ENCODE data around the gene BRWD1.

The BRWD1 gene

GRCh38 chr21:39317134-39318090, 4.0 kb upstream of the BRWD1 start:
- Histone ChIP-seq H3K27ac (ENCODE audit: low read depth, low read length) (no peak overlapping the region), H3K27me3 (ENCODE audit: control insufficient read depth in 5 of 5, insufficient read depth in 4 of 5, low read length in 5 of 5) (no peaks in the 10 kb centered on the region), H3K9me3 (ENCODE audit: control insufficient read depth in 5 of 5, low read length in 5 of 5) (no peaks in the 10 kb centered on the region), H3K4me1 (ENCODE audit: control insufficient read depth in 5 of 5, insufficient read depth in 5 of 5, low read length in 5 of 5) (peaks cover 10 to 21% (median 14%) of the 10 kb centered on the region in 5 donors), H3K36me3 (ENCODE audit: control insufficient read depth in 5 of 5, insufficient read depth in 5 of 5, low read length in 5 of 5) (no peaks in the 10 kb centered on the region), H3K4me3 (ENCODE audit: low read depth in 1 of 5, low read length in 5 of 5) (no peak overlapping the region), H3K9ac (ENCODE audit: low read length in 5 of 5) (no peak overlapping the region)

DNA sequence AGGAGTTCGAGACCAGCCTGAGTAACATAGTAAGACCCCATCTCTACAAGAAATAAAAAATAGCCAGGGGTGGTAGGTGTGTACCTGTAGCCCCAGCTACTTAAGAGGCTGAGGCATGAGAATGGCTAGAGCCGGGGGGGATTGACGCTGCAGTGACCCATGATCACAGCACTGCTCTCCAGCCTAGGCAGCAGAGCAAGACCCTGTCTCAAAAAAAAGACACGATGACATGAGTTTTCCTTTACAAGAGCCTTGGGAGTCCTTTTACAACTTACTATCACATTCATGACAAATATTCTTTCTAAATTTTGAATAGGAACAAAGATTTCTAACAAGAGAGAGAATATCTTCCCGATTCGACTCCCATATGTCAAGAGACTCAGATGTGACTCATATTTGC, 3.3 kb upstream of the BRWD1 start:
- Histone ChIP-seq H3K27ac (ENCODE audit: low read depth, low read length) (no peak overlapping the region), H3K4me3 (ENCODE audit: low read depth in 1 of 5, low read length in 5 of 5) (no peak overlapping the region), H3K27me3 (ENCODE audit: control insufficient read depth in 5 of 5, insufficient read depth in 4 of 5, low read length in 5 of 5) (no peaks in the 10 kb centered on the region), H3K9ac (ENCODE audit: low read length in 5 of 5) (no peak overlapping the region), H3K4me1 (ENCODE audit: control insufficient read depth in 5 of 5, insufficient read depth in 5 of 5, low read length in 5 of 5) (peaks cover 10 to 27% (median 19%) of the 10 kb centered on the region in 5 donors), H3K9me3 (ENCODE audit: control insufficient read depth in 5 of 5, low read length in 5 of 5) (no peaks in the 10 kb centered on the region), H3K36me3 (ENCODE audit: control insufficient read depth in 5 of 5, insufficient read depth in 5 of 5, low read length in 5 of 5) (no peaks in the 10 kb centered on the region)

- Histone ChIP-seq H3K36me3 (ENCODE audit: control insufficient read depth in 5 of 5, insufficient read depth in 5 of 5, low read length in 5 of 5) (no peaks in the 10 kb centered on the region), H3K9me3 (ENCODE audit: control insufficient read depth in 5 of 5, low read length in 5 of 5) (no peaks in the 10 kb centered on the region), H3K4me3 (ENCODE audit: low read depth in 1 of 5, low read length in 5 of 5) (no peak overlapping the region), H3K27me3 (ENCODE audit: control insufficient read depth in 5 of 5, insufficient read depth in 4 of 5, low read length in 5 of 5) (no peaks in the 10 kb centered on the region), H3K4me1 (ENCODE audit: control insufficient read depth in 5 of 5, insufficient read depth in 5 of 5, low read length in 5 of 5) (peaks cover 10 to 32% (median 21%) of the 10 kb centered on the region in 5 donors), H3K9ac (ENCODE audit: low read length in 5 of 5) (no peak overlapping the region), H3K27ac (ENCODE audit: low read depth, low read length) (no peak overlapping the region)
Measured at GRCh38 chr21:39315603-39316445, 2.4 kb upstream of the BRWD1 start.

GRCh38 chr21:39314143-39315027, 953 bp upstream of the BRWD1 start:
- Histone ChIP-seq H3K27me3 (ENCODE audit: control insufficient read depth in 5 of 5, insufficient read depth in 4 of 5, low read length in 5 of 5) (no peaks in the 10 kb centered on the region), H3K4me1 (ENCODE audit: control insufficient read depth in 5 of 5, insufficient read depth in 5 of 5, low read length in 5 of 5) (peaks cover 8 to 24% (median 18%) of the 10 kb centered on the region in 5 donors), H3K36me3 (ENCODE audit: control insufficient read depth in 5 of 5, insufficient read depth in 5 of 5, low read length in 5 of 5) (no peaks in the 10 kb centered on the region), H3K9me3 (ENCODE audit: control insufficient read depth in 5 of 5, low read length in 5 of 5) (no peaks in the 10 kb centered on the region), H3K9ac (ENCODE audit: low read length in 5 of 5) (peak overlapping the region; percentile 48 to 88 (median 83)), H3K27ac (ENCODE audit: low read depth, low read length) (peak overlapping the region; percentile 89), H3K4me3 (ENCODE audit: low read depth in 1 of 5, low read length in 5 of 5) (peak overlapping the region; percentile 68 to 88 (median 79))

GRCh38 chr21:39313042-39313570, 326 bp downstream of the BRWD1 start:
- Histone ChIP-seq H3K27me3 (ENCODE audit: control insufficient read depth in 5 of 5, insufficient read depth in 4 of 5, low read length in 5 of 5) (no peaks in the 10 kb centered on the region), H3K36me3 (ENCODE audit: control insufficient read depth in 5 of 5, insufficient read depth in 5 of 5, low read length in 5 of 5) (peaks cover 0 to 2% (median 0%) of the 10 kb centered on the region in 5 donors), H3K9ac (ENCODE audit: low read length in 5 of 5) (peak overlapping the region in 3 of 5 donors; percentile 62 to 88 (median 64)), H3K4me1 (ENCODE audit: control insufficient read depth in 5 of 5, insufficient read depth in 5 of 5, low read length in 5 of 5) (peaks cover 4 to 18% (median 18%) of the 10 kb centered on the region in 5 donors), H3K9me3 (ENCODE audit: control insufficient read depth in 5 of 5, low read length in 5 of 5) (no peaks in the 10 kb centered on the region), H3K27ac (ENCODE audit: low read depth, low read length) (peak overlapping the region; percentile 89), H3K4me3 (ENCODE audit: low read depth in 1 of 5, low read length in 5 of 5) (peak overlapping the region in 4 of 5 donors; percentile 68 to 81 (median 78))

DNA sequence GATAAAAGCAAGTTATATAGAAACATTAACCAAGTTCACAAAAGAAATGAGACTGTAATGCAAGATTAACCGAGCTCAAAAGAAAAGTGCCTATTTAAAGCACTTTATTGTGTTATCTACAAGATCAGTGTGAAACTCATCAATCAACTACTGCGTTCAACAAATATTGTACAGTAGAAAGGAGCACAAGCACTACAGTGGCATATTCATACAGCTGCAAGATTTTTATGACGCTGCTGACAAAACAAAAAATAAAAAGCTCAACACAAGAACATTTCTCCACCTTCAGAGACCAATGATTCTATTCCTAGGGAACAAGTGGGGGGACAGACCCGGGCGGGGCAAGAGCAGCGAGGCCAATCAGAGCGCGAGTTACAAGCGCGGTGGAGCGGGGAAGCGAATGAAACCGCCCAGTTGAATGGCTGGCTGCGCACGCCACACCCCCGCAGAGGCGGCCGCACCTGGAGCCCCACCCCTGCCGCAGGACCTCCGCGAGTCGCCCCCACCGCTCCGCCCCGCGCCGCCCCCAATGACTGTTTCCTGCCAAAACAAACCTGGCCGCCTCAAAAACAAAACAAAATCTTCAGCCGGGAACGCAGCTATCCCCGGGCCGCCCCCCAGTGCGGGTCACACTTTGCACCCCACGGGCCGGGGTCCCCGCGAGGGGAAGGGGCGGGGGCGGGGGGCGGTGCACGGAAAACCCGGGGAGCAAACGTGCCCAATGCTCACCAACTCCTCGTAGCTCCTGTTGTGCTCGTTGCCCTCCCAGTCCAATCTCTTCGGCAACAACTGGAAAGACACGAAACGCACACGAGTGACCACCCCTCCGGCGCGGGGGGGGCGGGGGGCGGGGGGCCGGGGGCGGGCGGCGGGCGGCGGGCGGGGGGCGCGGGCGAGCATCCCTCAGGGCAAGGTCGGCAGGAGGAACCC, 1.1 kb downstream of the BRWD1 start:
- peak overlapping the region; percentile 89 for H3K27ac ChIP-seq (ENCODE audit: low read depth, low read length)
- peaks cover 0 to 6% (median 2%) of the 10 kb centered on the region in 5 donors for H3K36me3 ChIP-seq (ENCODE audit: control insufficient read depth in 5 of 5, insufficient read depth in 5 of 5, low read length in 5 of 5)
- peak overlapping the region in 3 of 5 donors; percentile 30 to 64 (median 40) for H3K9ac ChIP-seq (ENCODE audit: low read length in 5 of 5)
- no peaks in the 10 kb centered on the region for H3K27me3 ChIP-seq (ENCODE audit: control insufficient read depth in 5 of 5, insufficient read depth in 4 of 5, low read length in 5 of 5)
- H3K4me1 ChIP-seq (ENCODE audit: control insufficient read depth in 5 of 5, insufficient read depth in 5 of 5, low read length in 5 of 5), result peaks cover 4 to 18% (median 18%) of the 10 kb centered on the region in 5 donors
- no peaks in the 10 kb centered on the region for H3K9me3 ChIP-seq (ENCODE audit: control insufficient read depth in 5 of 5, low read length in 5 of 5)
- H3K4me3 ChIP-seq (ENCODE audit: low read depth in 1 of 5, low read length in 5 of 5), result peak overlapping the region; percentile 55 to 81 (median 78)

DNA sequence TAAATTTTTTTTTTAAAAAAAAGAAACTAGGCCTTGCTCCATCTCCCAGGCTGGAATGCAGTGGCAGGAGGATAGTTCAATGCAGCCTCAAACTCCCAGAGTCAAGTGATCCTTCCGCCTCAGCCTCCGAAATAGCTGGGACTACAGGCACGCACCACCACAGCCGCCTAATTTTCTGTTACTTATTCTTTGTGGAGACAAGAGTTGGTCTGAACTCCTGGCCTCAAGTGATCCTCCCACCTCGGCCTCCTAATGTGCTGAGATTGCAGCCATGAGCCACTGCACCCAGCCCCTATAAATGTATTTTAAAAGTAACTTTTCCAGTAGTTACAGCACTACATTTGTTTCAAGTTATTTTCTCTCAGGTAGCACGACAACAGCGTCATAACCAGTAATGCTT, 2.3 kb downstream of the BRWD1 start:
- H3K4me3 ChIP-seq (ENCODE audit: low read depth in 1 of 5, low read length in 5 of 5), result no peak overlapping the region
- no peak overlapping the region for H3K9ac ChIP-seq (ENCODE audit: low read length in 5 of 5)
- H3K9me3 ChIP-seq (ENCODE audit: control insufficient read depth in 5 of 5, low read length in 5 of 5), result no peaks in the 10 kb centered on the region
- H3K36me3 ChIP-seq (ENCODE audit: control insufficient read depth in 5 of 5, insufficient read depth in 5 of 5, low read length in 5 of 5), result peaks cover 0 to 6% (median 2%) of the 10 kb centered on the region in 5 donors
- H3K4me1 ChIP-seq (ENCODE audit: control insufficient read depth in 5 of 5, insufficient read depth in 5 of 5, low read length in 5 of 5), result peaks cover 4 to 18% (median 18%) of the 10 kb centered on the region in 5 donors
- H3K27ac ChIP-seq (ENCODE audit: low read depth, low read length), result peak overlapping the region; percentile 8
- no peaks in the 10 kb centered on the region for H3K27me3 ChIP-seq (ENCODE audit: control insufficient read depth in 5 of 5, insufficient read depth in 4 of 5, low read length in 5 of 5)

- Histone ChIP-seq H3K27me3 (ENCODE audit: control insufficient read depth in 5 of 5, insufficient read depth in 4 of 5, low read length in 5 of 5) (no peaks in the 10 kb centered on the region), H3K4me1 (ENCODE audit: control insufficient read depth in 5 of 5, insufficient read depth in 5 of 5, low read length in 5 of 5) (peaks cover 0 to 11% (median 10%) of the 10 kb centered on the region in 5 donors), H3K9me3 (ENCODE audit: control insufficient read depth in 5 of 5, low read length in 5 of 5) (no peaks in the 10 kb centered on the region), H3K4me3 (ENCODE audit: low read depth in 1 of 5, low read length in 5 of 5) (no peak overlapping the region), H3K27ac (ENCODE audit: low read depth, low read length) (no peak overlapping the region), H3K36me3 (ENCODE audit: control insufficient read depth in 5 of 5, insufficient read depth in 5 of 5, low read length in 5 of 5) (peaks cover 0 to 17% (median 9%) of the 10 kb centered on the region in 5 donors), H3K9ac (ENCODE audit: low read length in 5 of 5) (no peak overlapping the region)
Measured at GRCh38 chr21:39307466-39307865, 6.0 kb downstream of the BRWD1 start.

Data from subcutaneous abdominal adipose tissue (tissue), 5 donors.